Upper lobe of left lung (tissue), 6 donors: ENCODE measurements around the gene FNDC3B. TPM values are rescaled to one million over a fixed set of nuclear protein-coding genes. Genes with fewer than 3 reads are reported as not detected.

Source experiments
- ATAC-seq, 2 donors: fragments of 200-7000 bp; cut with Tn5 transposase; one replicate each; pipeline ENCODE4 v1.9.1; 2022; ENCODE audit warnings: mild to moderate bottlenecking in 2 of 2, moderate library complexity in 2 of 2; ENCODE audit not compliant: low FRiP score in 2 of 2
- DNase-seq, 2 donors: peaks; one replicate each; pipeline ENCODE4 v3.0.0-alpha.2; 2019 to 2020
- H3K27ac ChIP-seq, 4 donors: fragments of 200-600 bp; sonication (generic); one replicate each; pipeline ENCODE4 v1.5.1; 2016 to 2019
- H3K27me3 ChIP-seq, 4 donors: fragments of 200-600 bp; sonication (generic); one replicate each; pipeline ENCODE4 v1.5.1; 2017 to 2019
- H3K36me3 ChIP-seq, 4 donors: fragments of 200-600 bp; sonication (generic); one replicate each; pipeline ENCODE4 v1.5.1; 2016 to 2019
- H3K4me1 ChIP-seq, 4 donors: fragments of 200-600 bp; sonication (generic); one replicate each; pipeline ENCODE4 v1.5.1; 2018 to 2019
- H3K4me3 ChIP-seq, 4 donors: fragments of 200-600 bp; sonication (generic); one replicate each; pipeline ENCODE4 v1.5.1; 2017 to 2019; ENCODE audit warnings: mild to moderate bottlenecking in 2 of 4, moderate library complexity in 1 of 4
- H3K9me3 ChIP-seq, 4 donors: fragments of 200-600 bp; sonication (generic); one replicate each; pipeline ENCODE4 v1.5.1; 2018 to 2019
- EP300 ChIP-seq, 4 donors: sonication (generic); formaldehyde crosslinking; IDR thresholded peaks; one replicate each; pipeline ENCODE4 v1.5.1; 2017; ENCODE audit warnings: antibody characterized with exemption in 4 of 4, control low read depth in 2 of 4
- POLR2A ChIP-seq, 4 donors: fragments of 450-650 bp; IDR thresholded peaks; one replicate each; pipeline ENCODE4 v1.5.1; 2016 to 2017; ENCODE audit warnings: antibody characterized with exemption in 4 of 4, mild to moderate bottlenecking in 2 of 4
- POLR2AphosphoS5 ChIP-seq, 2 donors: sonication (generic); formaldehyde crosslinking; IDR thresholded peaks; one replicate each; pipeline ENCODE4 v1.5.1; 2017; ENCODE audit warnings: antibody characterized with exemption in 2 of 2
- WGBS, 2 donors: methylation state at CpG; one replicate each; pipeline ENCODE4 v1.1.5; 2017 to 2018; 5-methylcytosine and 5-hydroxymethylcytosine counted together
- total RNA-seq, 6 donors: library from RNA; depleted of rRNA in 4 of 6; stranded (reverse); fragments of >200 nt in 4 of 6; gene quantifications; one replicate each; pipeline versions ENCODE4 v1.1.0 to v1.2.1, GENCODE V29; 2016 to 2021
- TF ChIP-seq, protein P1 (sequence below), 6 experiments: fragments of 450-650 bp in 4 of 6; fragments of 200-600 bp in 2 of 6; sonication (generic) in 2 of 6; IDR thresholded peaks; one replicate each; pipeline ENCODE4 v1.5.1; 2016 to 2019; ENCODE audit warnings: antibody characterized with exemption in 6 of 6
- donor health status: DM: no; HTN: no; CAD: no; lungs with moderate emphysema.
- donor health status: DM: no; HTN: yes; CAD: no; lungs with severe emphysema.

The FNDC3B gene
- total RNA-seq, 6 donors from 2014 or later: 73.3 to 167 (median 119) TPM

DNA sequence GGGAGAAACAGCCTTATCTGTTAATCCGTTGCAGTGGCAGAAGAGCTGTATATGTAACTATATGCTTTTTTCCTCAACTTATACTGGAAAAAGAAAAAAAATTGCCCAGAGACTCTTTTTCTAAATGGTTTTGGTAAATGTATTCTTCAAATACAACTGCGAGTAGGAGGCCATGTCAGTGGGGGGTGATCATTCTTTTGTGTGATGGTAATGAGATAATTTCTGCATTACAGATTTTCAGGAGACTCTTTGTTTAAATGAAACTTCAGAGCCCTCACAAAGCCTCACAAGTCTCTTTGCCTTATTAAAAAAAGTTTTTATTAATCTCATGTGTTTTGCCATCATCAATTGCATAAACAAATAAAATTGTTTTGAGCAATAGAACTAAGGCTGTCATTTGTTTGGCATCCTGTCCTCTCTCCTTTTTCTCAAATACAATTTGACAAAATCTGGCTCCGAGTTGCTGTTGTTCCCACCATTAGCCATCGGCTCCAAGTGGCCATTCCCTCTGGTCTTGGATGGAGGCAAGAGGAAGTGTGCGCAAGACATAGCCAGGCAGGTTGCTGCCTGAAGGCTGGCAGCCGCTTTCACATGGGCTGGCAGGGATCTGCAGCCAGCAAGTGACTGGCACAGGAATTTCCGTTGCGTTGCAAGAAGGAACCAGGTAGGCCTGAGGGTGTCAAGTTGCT lies 116.7 kb downstream of the FNDC3B start:
- TF ChIP-seq POLR2AphosphoS5 (IDR thresholded peaks at IDR 0.05) (no peak), POLR2A (IDR thresholded peaks at IDR 0.05) (no peak), EP300 (IDR thresholded peaks at IDR 0.05) (no peak)
- TF ChIP-seq, protein P1, sequence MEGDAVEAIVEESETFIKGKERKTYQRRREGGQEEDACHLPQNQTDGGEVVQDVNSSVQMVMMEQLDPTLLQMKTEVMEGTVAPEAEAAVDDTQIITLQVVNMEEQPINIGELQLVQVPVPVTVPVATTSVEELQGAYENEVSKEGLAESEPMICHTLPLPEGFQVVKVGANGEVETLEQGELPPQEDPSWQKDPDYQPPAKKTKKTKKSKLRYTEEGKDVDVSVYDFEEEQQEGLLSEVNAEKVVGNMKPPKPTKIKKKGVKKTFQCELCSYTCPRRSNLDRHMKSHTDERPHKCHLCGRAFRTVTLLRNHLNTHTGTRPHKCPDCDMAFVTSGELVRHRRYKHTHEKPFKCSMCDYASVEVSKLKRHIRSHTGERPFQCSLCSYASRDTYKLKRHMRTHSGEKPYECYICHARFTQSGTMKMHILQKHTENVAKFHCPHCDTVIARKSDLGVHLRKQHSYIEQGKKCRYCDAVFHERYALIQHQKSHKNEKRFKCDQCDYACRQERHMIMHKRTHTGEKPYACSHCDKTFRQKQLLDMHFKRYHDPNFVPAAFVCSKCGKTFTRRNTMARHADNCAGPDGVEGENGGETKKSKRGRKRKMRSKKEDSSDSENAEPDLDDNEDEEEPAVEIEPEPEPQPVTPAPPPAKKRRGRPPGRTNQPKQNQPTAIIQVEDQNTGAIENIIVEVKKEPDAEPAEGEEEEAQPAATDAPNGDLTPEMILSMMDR (IDR thresholded peaks at IDR 0.05): no peak
- WGBS, 2 donors: 70 to 73% methylated on average over 8 of the region's 8 CpGs
- no peak overlapping the region for H3K4me3 ChIP-seq
- ATAC-seq (no peak), DNase-seq (peak in 1 of 2 donors; percentile 85)
- H3K36me3 ChIP-seq: no peaks in the 10 kb centered on the region
- H3K27me3 ChIP-seq: no peaks in the 10 kb centered on the region
- no peaks in the 10 kb centered on the region for H3K9me3 ChIP-seq
- peaks cover 56 to 66% (median 60%) of the 10 kb centered on the region in 4 donors for H3K4me1 ChIP-seq
- peak overlapping the region; percentile 19 to 87 (median 38) for H3K27ac ChIP-seq

DNA sequence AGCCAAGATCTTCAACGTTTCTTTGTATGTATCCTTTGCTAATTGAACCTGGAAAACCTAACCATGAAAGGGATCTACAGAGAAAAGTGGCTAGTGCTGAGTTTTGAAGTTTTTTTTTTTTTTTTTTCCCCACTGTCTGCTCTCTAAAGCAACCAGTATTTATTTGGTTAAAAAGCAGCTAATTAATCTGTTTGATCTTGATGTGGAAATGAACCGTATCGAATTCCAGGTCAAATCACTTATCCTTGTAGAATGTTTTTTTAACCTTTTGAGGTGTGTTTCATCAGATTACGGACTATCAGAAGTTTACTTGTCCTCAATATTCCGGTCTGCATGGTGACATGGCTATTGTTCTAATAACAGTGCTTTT lies 117.2 kb downstream of the FNDC3B start:
- peaks cover 55 to 66% (median 58%) of the 10 kb centered on the region in 4 donors for H3K4me1 ChIP-seq
- WGBS, 2 donors: 42 to 48% methylated on average over 5 of the region's 5 CpGs
- no peaks in the 10 kb centered on the region for H3K9me3 ChIP-seq
- no peak overlapping the region for H3K4me3 ChIP-seq
- DNase-seq: no peak
- no peaks in the 10 kb centered on the region for H3K27me3 ChIP-seq
- no peaks in the 10 kb centered on the region for H3K36me3 ChIP-seq
- no peak for TF ChIP-seq POLR2AphosphoS5 (IDR thresholded peaks at IDR 0.05)
- TF ChIP-seq, protein P1 (IDR thresholded peaks at IDR 0.05): no peak
- TF ChIP-seq EP300 (IDR thresholded peaks at IDR 0.05): no peak
- TF ChIP-seq POLR2A (IDR thresholded peaks at IDR 0.05): no peak
- ATAC-seq: no peak
- peak overlapping the region in 3 of 4 donors; percentile 19 to 87 (median 28) for H3K27ac ChIP-seq

DNA sequence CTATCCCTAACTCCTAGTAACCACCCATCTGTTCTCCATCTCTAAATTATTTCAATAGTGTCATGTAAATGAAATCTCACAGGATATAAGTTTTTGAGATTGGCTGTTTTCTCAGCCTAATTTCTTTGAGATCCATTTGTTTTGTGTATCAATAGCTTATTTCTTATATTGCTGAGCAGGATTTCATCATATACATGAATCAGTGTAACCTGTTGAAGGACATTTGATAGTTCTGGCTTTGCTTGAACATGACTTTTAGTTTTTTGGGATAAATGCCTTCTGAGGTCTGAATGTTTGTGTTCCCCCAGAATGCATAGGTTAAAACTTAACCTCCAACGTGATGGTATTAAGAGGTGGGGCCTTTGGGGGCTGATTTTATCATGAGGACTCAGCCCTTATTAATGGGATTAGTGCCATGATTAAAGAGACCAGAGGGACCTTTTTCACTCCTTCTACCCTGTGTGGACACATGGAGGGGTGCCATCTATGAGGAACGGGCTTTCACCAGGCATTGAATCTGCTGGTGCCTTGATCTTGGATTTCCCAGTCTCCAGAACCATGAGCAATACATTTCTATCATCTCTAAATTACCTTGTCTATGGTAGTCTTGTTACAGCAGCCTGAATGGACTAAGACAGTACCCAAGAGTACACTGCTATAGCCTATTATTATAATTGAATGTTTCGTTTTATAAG lies 118.3 kb downstream of the FNDC3B start:
- TF ChIP-seq, protein P1 (IDR thresholded peaks at IDR 0.05): no peak
- no peaks in the 10 kb centered on the region for H3K9me3 ChIP-seq
- no peak overlapping the region for H3K27ac ChIP-seq
- WGBS, 2 donors: 82 to 96% methylated on average over 3 of the region's 3 CpGs
- ATAC-seq (no peak), DNase-seq (no peak)
- no peak overlapping the region for H3K4me3 ChIP-seq
- H3K27me3 ChIP-seq: no peaks in the 10 kb centered on the region
- H3K4me1 ChIP-seq: peaks cover 43 to 58% (median 47%) of the 10 kb centered on the region in 4 donors
- no peaks in the 10 kb centered on the region for H3K36me3 ChIP-seq

DNA sequence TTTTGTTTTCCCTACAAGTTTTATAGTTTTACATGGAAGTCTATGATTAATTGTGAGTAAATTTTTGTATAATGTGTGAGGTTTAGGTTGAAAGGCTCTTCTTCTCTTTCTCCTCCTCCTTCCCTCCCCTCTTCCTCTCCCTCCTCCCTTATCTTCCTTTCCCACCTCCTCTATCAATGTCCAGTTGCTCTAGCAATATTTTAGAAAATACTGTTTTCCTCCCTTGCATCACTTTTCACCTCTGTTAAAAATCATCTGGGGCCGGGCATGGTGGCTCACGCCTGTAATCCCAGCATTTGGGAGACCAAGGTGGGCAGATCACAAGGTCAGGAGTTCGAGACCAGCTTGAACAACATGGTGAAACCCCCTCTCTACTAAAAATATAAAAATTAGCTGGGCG lies 119.4 kb downstream of the FNDC3B start:
- Histone ChIP-seq H3K4me1 (peaks cover 33 to 47% (median 37%) of the 10 kb centered on the region in 4 donors), H3K27me3 (no peaks in the 10 kb centered on the region), H3K4me3 (no peak overlapping the region), H3K36me3 (no peaks in the 10 kb centered on the region), H3K9me3 (no peaks in the 10 kb centered on the region), H3K27ac (no peak overlapping the region)
- no peak for DNase-seq
- no peak for ATAC-seq
- 94 to 95% methylated on average over 4 of the region's 4 CpGs for WGBS, 2 donors
- TF ChIP-seq POLR2AphosphoS5 (IDR thresholded peaks at IDR 0.05) (no peak), EP300 (IDR thresholded peaks at IDR 0.05) (no peak), POLR2A (IDR thresholded peaks at IDR 0.05) (no peak)
- TF ChIP-seq, protein P1 (IDR thresholded peaks at IDR 0.05): no peak
